Nephron (organoid): ENCODE measurements around the gene SPOUT1.

ENCODE experiments used
- H3K27ac Mint-ChIP-seq, 3 experiments: 2 replicates each; pipeline ENCODE4 v1.8.0; 2020; ENCODE audit warnings: mixed read lengths in 3 of 3, mild to moderate bottlenecking in 2 of 3, moderate library complexity in 1 of 3
- H3K27me3 Mint-ChIP-seq: 2 replicates; pipeline ENCODE4 v1.8.0; 2021; ENCODE audit warnings: low read depth, mild to moderate bottlenecking, moderate library complexity, mixed read lengths
- H3K36me3 Mint-ChIP-seq: 2 replicates; pipeline ENCODE4 v1.8.0; 2020; ENCODE audit warnings: low read depth, mixed read lengths
- H3K4me1 Mint-ChIP-seq: 2 replicates; pipeline ENCODE4 v1.8.0; 2020; ENCODE audit warnings: mixed read lengths
- H3K4me3 Mint-ChIP-seq, 3 experiments: 2 replicates each; pipeline ENCODE4 v1.8.0; 2020; ENCODE audit warnings: mild to moderate bottlenecking in 3 of 3, mixed read lengths in 3 of 3, moderate library complexity in 2 of 3
- H3K9me3 Mint-ChIP-seq: 2 replicates; pipeline ENCODE4 v1.8.0; 2020; ENCODE audit warnings: mixed read lengths
- CTCF ChIP-seq, 3 experiments: fragments of 200-600 bp; sonication (generic); IDR thresholded peaks; one replicate each; pipeline ENCODE4 v1.5.0; 2021; ENCODE audit warnings: antibody characterized with exemption in 3 of 3; ENCODE audit not compliant: unreplicated experiment in 3 of 3

Gene SPOUT1

GRCh38 chr9:128825923-128826700 lies 3.5 kb downstream of the SPOUT1 start:
- Mint-ChIP-seq H3K4me1 (peaks cover 14% of the 10 kb centered on the region), H3K27ac (no peak overlapping the region), H3K27me3 (no peaks in the 10 kb centered on the region), H3K4me3 (peak overlapping the region in 1 of 3 experiments; percentile 30), H3K9me3 (no peaks in the 10 kb centered on the region), H3K36me3 (peaks cover 29% of the 10 kb centered on the region)
- TF ChIP-seq CTCF (IDR thresholded peaks at IDR 0.05; ENCODE audit: unreplicated experiment in 3 of 3) = no peak

GRCh38 chr9:128824911-128825310 lies 4.7 kb downstream of the SPOUT1 start:
- H3K4me1 Mint-ChIP-seq = peaks cover 14% of the 10 kb centered on the region
- no peaks in the 10 kb centered on the region for H3K27me3 Mint-ChIP-seq
- no peak for TF ChIP-seq CTCF (IDR thresholded peaks at IDR 0.05; ENCODE audit: unreplicated experiment in 3 of 3)
- peaks cover 29% of the 10 kb centered on the region for H3K36me3 Mint-ChIP-seq
- no peaks in the 10 kb centered on the region for H3K9me3 Mint-ChIP-seq
- no peak overlapping the region for H3K4me3 Mint-ChIP-seq
- no peak overlapping the region for H3K27ac Mint-ChIP-seq

GRCh38 chr9:128823903-128824406 lies 5.6 kb downstream of the SPOUT1 start:
- Mint-ChIP-seq H3K27ac (no peak overlapping the region), H3K36me3 (peaks cover 27% of the 10 kb centered on the region), H3K4me1 (peaks cover 13% of the 10 kb centered on the region), H3K9me3 (no peaks in the 10 kb centered on the region), H3K27me3 (no peaks in the 10 kb centered on the region), H3K4me3 (no peak overlapping the region)
- no peak for TF ChIP-seq CTCF (IDR thresholded peaks at IDR 0.05; ENCODE audit: unreplicated experiment in 3 of 3)

DNA sequence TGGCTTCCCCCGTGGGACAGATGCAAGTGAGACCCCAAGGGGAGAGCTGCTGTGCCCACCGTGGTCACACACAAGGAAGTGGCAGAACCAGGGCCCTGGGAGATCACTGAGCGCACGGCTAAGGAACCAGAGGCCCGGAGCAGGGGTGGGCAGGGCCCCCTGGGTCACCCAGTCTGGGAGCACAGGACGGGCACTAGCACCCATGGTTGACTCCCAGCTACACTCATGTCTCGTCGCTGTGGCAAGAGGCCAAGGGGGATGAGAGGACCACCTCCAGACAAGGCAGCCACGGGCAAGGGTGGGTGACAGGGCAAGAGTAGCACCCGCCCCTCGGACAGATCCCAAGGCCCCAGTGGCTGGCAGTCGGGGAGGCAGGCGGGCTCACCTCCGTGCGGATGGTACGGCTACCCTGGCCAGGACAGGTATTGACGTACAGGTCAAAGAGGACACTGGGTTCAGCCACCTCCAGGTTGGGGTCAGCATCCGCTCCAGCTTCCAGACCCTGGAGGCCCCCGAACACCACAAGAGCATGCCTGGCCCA lies 6.2 kb downstream of the SPOUT1 start:
- H3K4me1 Mint-ChIP-seq = peaks cover 7% of the 10 kb centered on the region
- TF ChIP-seq CTCF (IDR thresholded peaks at IDR 0.05; ENCODE audit: unreplicated experiment in 3 of 3) = no peak
- H3K9me3 Mint-ChIP-seq = no peaks in the 10 kb centered on the region
- no peaks in the 10 kb centered on the region for H3K27me3 Mint-ChIP-seq
- H3K27ac Mint-ChIP-seq = no peak overlapping the region
- no peak overlapping the region for H3K4me3 Mint-ChIP-seq
- peaks cover 22% of the 10 kb centered on the region for H3K36me3 Mint-ChIP-seq

GRCh38 chr9:128822407-128823042 lies 7.1 kb downstream of the SPOUT1 start:
- no peak overlapping the region for H3K4me3 Mint-ChIP-seq
- no peaks in the 10 kb centered on the region for H3K27me3 Mint-ChIP-seq
- no peak for TF ChIP-seq CTCF (IDR thresholded peaks at IDR 0.05; ENCODE audit: unreplicated experiment in 3 of 3)
- H3K9me3 Mint-ChIP-seq = no peaks in the 10 kb centered on the region
- H3K36me3 Mint-ChIP-seq = peaks cover 22% of the 10 kb centered on the region
- no peak overlapping the region for H3K27ac Mint-ChIP-seq
- peaks cover 7% of the 10 kb centered on the region for H3K4me1 Mint-ChIP-seq
